K562 (cell line): ENCODE measurements around the gene AZU1. TPM values are rescaled to one million over a fixed set of nuclear protein-coding genes. Genes with fewer than 3 reads are reported as not detected.

Experiments used
- ATAC-seq: fragments of 200-7000 bp; cut with Tn5 transposase; 3 replicates; pipeline ENCODE4 v1.9.1; 2020; ENCODE audit warnings: moderate library complexity
- BruUV-seq: library from RNA; stranded (reverse); fragments of 400-500 nt; replicated peaks from 2 replicates; lab custom pipeline; 2021; lab: Mats Ljungman, UMichigan
- CTCF ChIA-PET: fragments of 300-600 bp; formaldehyde crosslinking; extraction: SDS; loops from one replicate; lab custom pipeline; 2021; ENCODE audit warnings: low intra/inter-chr PET ratio; lab: Yijun Ruan, JAX
- POLR2A ChIA-PET: fragments of 300-600, 350-650 bp; sonication (Branson Sonifier 250); formaldehyde crosslinking; extraction: SDS; loops from one replicate; lab custom pipeline; 2021; ENCODE audit warnings: antibody characterized with exemption, inconsistent platforms; lab: Yijun Ruan, JAX
- DNase-seq, 4 experiments: peaks; one replicate each; pipeline versions ENCODE4 v3.0.0 to v3.0.0-alpha.2; 2011 to 2018; ENCODE audit warnings: low spot score in 3 of 4, mixed read lengths in 3 of 4; ENCODE audit errors: extremely low read depth in 1 of 4
- FAIRE-seq: peaks from 2 replicates; lab custom pipeline; 2011; peaks lifted over from hg19 to GRCh38; lab: Jason Lieb, UNC
- H2AFZ ChIP-seq: 2 replicates; pipeline ENCODE4 v1.6.0; 2011; ENCODE audit warnings: low read depth, low read length, control low read depth, inconsistent platforms
- H3K27ac ChIP-seq: fragments of 200-600 bp; 3 replicates; pipeline ENCODE4 v1.8.0; 2011; ENCODE audit warnings: low read depth, mild to moderate bottlenecking, control low read depth, inconsistent platforms, low read length, moderate library complexity, mixed read lengths; ENCODE audit errors: extremely low read depth
- H3K27me3 ChIP-seq, 2 experiments: fragments of 300-600 bp in 1 of 2; 2 replicates in 1 of 2; 3 replicates in 1 of 2; pipeline versions ENCODE4 v1.6.0 to v1.8.0; 2011; ENCODE audit warnings: inconsistent platforms in 2 of 2, low read length in 2 of 2, mild to moderate bottlenecking in 1 of 2, mixed read lengths in 1 of 2, moderate library complexity in 1 of 2; ENCODE audit not compliant: control insufficient read depth in 2 of 2, insufficient read depth in 2 of 2
- H3K36me3 ChIP-seq: fragments of 300-600 bp; 3 replicates; pipeline ENCODE4 v1.8.0; 2011; ENCODE audit warnings: mild to moderate bottlenecking, low read length, inconsistent platforms; ENCODE audit not compliant: control insufficient read depth, insufficient read depth
- H3K4me1 ChIP-seq, 2 experiments: fragments of 200-600 bp in 1 of 2; replicated peaks in 1 of 2; 2 replicates in 1 of 2; 3 replicates in 1 of 2; pipeline versions ENCODE4 v1.5.1 to v1.8.0; 2011; ENCODE audit warnings: inconsistent platforms in 2 of 2, low read length in 2 of 2, mild to moderate bottlenecking in 1 of 2, mixed read lengths in 1 of 2, moderate library complexity in 1 of 2; ENCODE audit not compliant: control insufficient read depth in 2 of 2, insufficient read depth in 2 of 2
- H3K4me2 ChIP-seq: 2 replicates; pipeline ENCODE4 v1.6.1; 2011; ENCODE audit warnings: low read length, control low read depth, inconsistent platforms, mixed read lengths; ENCODE audit not compliant: insufficient read depth
- H3K4me3 ChIP-seq: fragments of 200-600 bp; sonication (generic), shearing (Covaris generic); 2 replicates; pipeline ENCODE4 v1.5.1; 2016; ENCODE audit warnings: control low read depth, inconsistent platforms
- H3K79me2 ChIP-seq: fragments of 200-600 bp; 3 replicates; pipeline ENCODE4 v1.8.0; 2011; ENCODE audit warnings: low read length, inconsistent platforms; ENCODE audit not compliant: control insufficient read depth, insufficient read depth
- H3K9ac ChIP-seq, 2 experiments: 2 replicates each; pipeline versions ENCODE4 v1.6.0 to v1.6.1; 2011; ENCODE audit warnings: low read depth in 2 of 2, low read length in 2 of 2, control low read depth in 1 of 2, inconsistent platforms in 1 of 2, mild to moderate bottlenecking in 1 of 2, mixed read lengths in 1 of 2; ENCODE audit not compliant: insufficient read depth in 1 of 2
- H3K9me1 ChIP-seq: one replicate; pipeline ENCODE4 v1.6.0; 2011; ENCODE audit warnings: inconsistent platforms, mild to moderate bottlenecking, low read length, moderate library complexity; ENCODE audit not compliant: control insufficient read depth, insufficient read depth
- H3K9me3 ChIP-seq: replicated peaks from 2 replicates; pipeline ENCODE4 v1.5.1; 2011; ENCODE audit warnings: low read depth, low read length, inconsistent platforms; ENCODE audit not compliant: control insufficient read depth, insufficient read depth
- H4K20me1 ChIP-seq: replicated peaks from 2 replicates; pipeline ENCODE4 v1.6.1; 2011; ENCODE audit warnings: low read length, inconsistent platforms, mixed read lengths; ENCODE audit not compliant: control insufficient read depth, insufficient read depth
- BDP1 ChIP-seq: IDR thresholded peaks from 3 replicates; pipeline ENCODE4 v1.6.1; 2011; ENCODE audit not compliant: insufficient read length, insufficient read depth
- ETV5 ChIP-seq: sonication (generic); formaldehyde crosslinking; IDR thresholded peaks from 2 replicates; pipeline ENCODE4 v1.4.0; 2020; ENCODE audit warnings: low read depth, mild to moderate bottlenecking, missing genetic modification reagents
- FOSL1 ChIP-seq: fragments of 200-800 bp; sonication (Bioruptor generic); conservative IDR thresholded peaks from 2 replicates; pipeline ENCODE4 v1.6.1; 2016; ENCODE audit warnings: missing genetic modification characterization, missing compliant biosample characterization
- HDAC8 ChIP-seq: fragments of 450-650 bp; IDR thresholded peaks from 2 replicates; pipeline ENCODE4 v1.6.1; 2016; ENCODE audit warnings: mild to moderate bottlenecking, missing genetic modification characterization, moderate library complexity, missing compliant biosample characterization
- KLF10 ChIP-seq: fragments of 250-450 bp; sonication (Bioruptor Pico); IDR thresholded peaks from 2 replicates; pipeline ENCODE4 v1.6.1; 2021; ENCODE audit warnings: matching md5 sums
- L3MBTL2 ChIP-seq: fragments of 450-650 bp; IDR thresholded peaks from 2 replicates; pipeline ENCODE4 v1.6.1; 2016; ENCODE audit warnings: mild to moderate bottlenecking, moderate library complexity
- PCBP2 ChIP-seq: fragments of 200-400 bp; formaldehyde crosslinking; IDR thresholded peaks from 2 replicates; pipeline ENCODE4 v1.6.1; 2018; ENCODE audit warnings: low read length, low read depth, mild to moderate bottlenecking, moderate library complexity; ENCODE audit not compliant: poor library complexity, severe bottlenecking
- PHB2 ChIP-seq: fragments of 450-650 bp; IDR thresholded peaks from 2 replicates; pipeline ENCODE4 v1.6.1; 2017; ENCODE audit warnings: low read depth
- RHOXF2B ChIP-seq: fragments of 250-450 bp; sonication (Bioruptor Pico); conservative IDR thresholded peaks from 2 replicates; pipeline ENCODE4 v1.5.1; 2021
- SMARCB1 ChIP-seq: IDR thresholded peaks from 2 replicates; pipeline ENCODE4 v1.6.1; 2011; ENCODE audit warnings: improper control_type of control experiment, low read depth; ENCODE audit not compliant: insufficient read length
- SMARCC2 ChIP-seq: fragments of 450-650 bp; IDR thresholded peaks from 2 replicates; pipeline ENCODE4 v1.6.1; 2017; ENCODE audit warnings: antibody characterized with exemption, moderate library complexity, mild to moderate bottlenecking, low read depth
- U2AF2 ChIP-seq: fragments of 200-400 bp; formaldehyde crosslinking; optimal IDR thresholded peaks from 2 replicates; pipeline ENCODE3; 2017; ENCODE audit warnings: low read depth, mild to moderate bottlenecking, low read length
- ZNF121 ChIP-seq: sonication (generic); formaldehyde crosslinking; conservative IDR thresholded peaks from 2 replicates; pipeline ENCODE4 v1.8.0; 2022; ENCODE audit warnings: missing genetic modification reagents
- ZSCAN29 ChIP-seq: fragments of 450-650 bp; IDR thresholded peaks from 2 replicates; pipeline ENCODE4 v1.6.1; 2017
- WGBS: fragments of 100-300 bp; shearing (Covaris generic); methylation state at CpG from one replicate; pipeline ENCODE4 v1.1.6; 2016; ENCODE audit warnings: low coverage, mixed read lengths; ENCODE audit not compliant: insufficient coverage; ENCODE audit errors: missing lambda C conversion rate; 5-methylcytosine and 5-hydroxymethylcytosine counted together
- in situ Hi-C: fragments of 300-500 bp; cut with MboI; formaldehyde crosslinking; loops from 4 replicates; pipeline ENCODE4 v1.15.0; 2018; ENCODE audit warnings: inconsistent platforms, mixed read lengths
- intact Hi-C: fragments of 100-400 bp; cut with micrococcal nuclease; formaldehyde crosslinking; loops from 2 replicates; pipeline ENCODE4 v1.14.2; 2022
- polyA plus RNA-seq, 8 experiments: library from polyadenylated mRNA; depleted of rRNA in 4 of 8; stranded (reverse) in 5 of 8; unstranded in 3 of 8; fragments of >200 nt; fragmentation: Nextera tagmentation in 2 of 8; fragmentation: Illumina TruSeq in 1 of 8; extraction: Ambion mirVana in 2 of 8; extraction: Trizol in 1 of 8; gene quantifications; 2 replicates each; pipeline versions ENCODE4 v1.2.1 to v1.2.3, GENCODE V29; 2011 to 2014; ENCODE audit warnings: inconsistent platforms in 1 of 8, missing spikeins in 1 of 8
- total RNA-seq, 7 experiments: library from RNA; depleted of rRNA in 6 of 7; stranded (reverse); fragments of >200 nt in 6 of 7; fragmentation: Illumina TruSeq in 2 of 7; extraction: Trizol in 2 of 7; gene quantifications; 2 replicates each; pipeline versions ENCODE4 v1.2.1 to v1.2.3, GENCODE V29; 2011 to 2021; ENCODE audit warnings: low replicate concordance in 1 of 7
- TF ChIP-seq, protein P1 (sequence below): sonication (generic); formaldehyde crosslinking; IDR thresholded peaks from 2 replicates; pipeline ENCODE4 v1.8.1; 2022; ENCODE audit warnings: missing genetic modification reagents
- TF ChIP-seq, protein P2 (sequence below): fragments of 250-450 bp; sonication (Bioruptor Pico); IDR thresholded peaks from 2 replicates; pipeline ENCODE4 v1.5.0; 2020; ENCODE audit warnings: mild to moderate bottlenecking, borderline replicate concordance

The AZU1 gene
- total and polyA plus RNA-seq, 9 of the 15 experiments (the other 6 are each of a cell fraction or from before 2014, with no cell fraction given): 0.29 to 1.9 (median 0.59) TPM; not detected in 3

DNA sequence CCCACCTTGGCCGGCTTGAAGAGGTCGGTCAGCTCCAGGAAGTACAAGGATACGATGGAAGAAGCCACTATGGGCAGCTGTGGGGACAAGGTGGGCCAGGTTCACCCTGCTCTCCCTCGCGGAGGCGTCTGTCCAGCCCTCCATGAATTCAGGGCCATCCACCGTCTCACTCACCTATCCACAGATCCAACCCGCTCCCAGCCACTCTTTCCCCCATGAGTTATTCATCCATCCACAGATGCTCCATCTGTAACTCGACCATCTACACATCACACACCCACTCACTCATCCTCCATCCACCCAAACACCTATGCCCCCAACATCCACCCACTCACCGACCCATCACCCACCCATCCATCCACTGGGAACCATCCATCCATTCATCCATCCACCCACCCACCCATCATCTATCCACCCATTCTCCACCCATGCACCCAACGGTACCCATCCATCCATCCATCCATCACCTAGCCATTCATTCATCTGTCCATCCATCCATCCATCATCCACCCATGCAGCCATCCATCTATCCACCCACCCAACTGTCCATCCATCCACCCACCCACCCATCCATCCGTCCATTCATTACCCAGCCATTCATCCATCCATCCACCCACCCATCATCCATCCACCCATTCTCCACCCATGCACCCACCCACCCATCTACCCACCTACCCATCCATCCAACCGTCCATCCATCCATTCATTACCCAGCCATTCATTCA is 11.7 kb upstream of the AZU1 start:
- ChIA-PET POLR2A (interaction anchor here (1.0 to 1.2 kb wide), 5 partner anchors 8 to 223 kb away, joined by 3 to 8 read pairs (median 5); no protein-coding TSS in a partner anchor), CTCF (no interaction called here)
- H3K79me2 ChIP-seq: peaks cover 8% of the 10 kb centered on the region; the same call in 2 of the 3 replicates
- ATAC-seq (no peak), FAIRE-seq (no peak), DNase-seq (no peak)
- H3K27me3 ChIP-seq: no peaks in the 10 kb centered on the region
- 80% methylated on average over 12 of the region's 13 CpGs for WGBS
- H3K4me3 ChIP-seq: no peak overlapping the region
- no peaks in the 10 kb centered on the region for H4K20me1 ChIP-seq
- in situ Hi-C loops (no loop called here), intact Hi-C loops (no loop called here)
- H3K36me3 ChIP-seq: peaks cover 42% of the 10 kb centered on the region
- no peak overlapping the region for H3K27ac ChIP-seq
- peaks cover 0 to 47% of the 10 kb centered on the region in 2 experiments; a peak in 3 of 5 replicates for H3K4me1 ChIP-seq
- no TSS peak for BruUV-seq
- peaks cover 3% of the 10 kb centered on the region for H3K9me3 ChIP-seq
- no peak overlapping the region for H3K4me2 ChIP-seq
- H2AFZ ChIP-seq: no peak overlapping the region
- no peaks in the 10 kb centered on the region for H3K9me1 ChIP-seq
- no peak overlapping the region for H3K9ac ChIP-seq
- TF ChIP-seq PHB2: no peak
- TF ChIP-seq U2AF2: no peak
- no peak for TF ChIP-seq SMARCB1
- TF ChIP-seq, protein P1, sequence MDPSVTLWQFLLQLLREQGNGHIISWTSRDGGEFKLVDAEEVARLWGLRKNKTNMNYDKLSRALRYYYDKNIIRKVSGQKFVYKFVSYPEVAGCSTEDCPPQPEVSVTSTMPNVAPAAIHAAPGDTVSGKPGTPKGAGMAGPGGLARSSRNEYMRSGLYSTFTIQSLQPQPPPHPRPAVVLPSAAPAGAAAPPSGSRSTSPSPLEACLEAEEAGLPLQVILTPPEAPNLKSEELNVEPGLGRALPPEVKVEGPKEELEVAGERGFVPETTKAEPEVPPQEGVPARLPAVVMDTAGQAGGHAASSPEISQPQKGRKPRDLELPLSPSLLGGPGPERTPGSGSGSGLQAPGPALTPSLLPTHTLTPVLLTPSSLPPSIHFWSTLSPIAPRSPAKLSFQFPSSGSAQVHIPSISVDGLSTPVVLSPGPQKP: no peak
- no peak for TF ChIP-seq ZNF121 (CRISPR knock-in tag)
- no peak for TF ChIP-seq L3MBTL2
- no peak for TF ChIP-seq SMARCC2
- no peak for TF ChIP-seq ZSCAN29
- TF ChIP-seq, protein P2, sequence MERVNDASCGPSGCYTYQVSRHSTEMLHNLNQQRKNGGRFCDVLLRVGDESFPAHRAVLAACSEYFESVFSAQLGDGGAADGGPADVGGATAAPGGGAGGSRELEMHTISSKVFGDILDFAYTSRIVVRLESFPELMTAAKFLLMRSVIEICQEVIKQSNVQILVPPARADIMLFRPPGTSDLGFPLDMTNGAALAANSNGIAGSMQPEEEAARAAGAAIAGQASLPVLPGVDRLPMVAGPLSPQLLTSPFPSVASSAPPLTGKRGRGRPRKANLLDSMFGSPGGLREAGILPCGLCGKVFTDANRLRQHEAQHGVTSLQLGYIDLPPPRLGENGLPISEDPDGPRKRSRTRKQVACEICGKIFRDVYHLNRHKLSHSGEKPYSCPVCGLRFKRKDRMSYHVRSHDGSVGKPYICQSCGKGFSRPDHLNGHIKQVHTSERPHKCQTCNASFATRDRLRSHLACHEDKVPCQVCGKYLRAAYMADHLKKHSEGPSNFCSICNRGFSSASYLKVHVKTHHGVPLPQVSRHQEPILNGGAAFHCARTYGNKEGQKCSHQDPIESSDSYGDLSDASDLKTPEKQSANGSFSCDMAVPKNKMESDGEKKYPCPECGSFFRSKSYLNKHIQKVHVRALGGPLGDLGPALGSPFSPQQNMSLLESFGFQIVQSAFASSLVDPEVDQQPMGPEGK: no peak
- no peak for TF ChIP-seq RHOXF2B (CRISPR knock-in tag)
- TF ChIP-seq PCBP2: no peak
- TF ChIP-seq ETV5: no peak
- TF ChIP-seq HDAC8 (tag): no peak
- TF ChIP-seq FOSL1 (tag): no peak
- no peak for TF ChIP-seq BDP1
- TF ChIP-seq KLF10 (CRISPR knock-in tag): no peak
